Adrenal gland (tissue), 5 donors: ENCODE results near the gene RTN3.

Experiments used
- POLR2A ChIP-seq, 2 donors: fragments of 450-650 bp; IDR thresholded peaks; one replicate each; pipeline ENCODE4 v1.6.1; 2017; ENCODE audit warnings: antibody characterized with exemption in 2 of 2, mild to moderate bottlenecking in 2 of 2, moderate library complexity in 1 of 2
- TF ChIP-seq, protein P1 (sequence below), 6 experiments: fragments of 450-650 bp in 4 of 6; fragments of 200-600 bp in 2 of 6; sonication (generic) in 1 of 6; IDR thresholded peaks; 1 replicate in 5 of 6; 2 replicates in 1 of 6; pipeline versions ENCODE4 v1.5.1 to v1.8.0; 2016 to 2021; ENCODE audit warnings: antibody characterized with exemption in 6 of 6, mild to moderate bottlenecking in 2 of 6, moderate library complexity in 1 of 6
- donor health status: DM: no; HTN: no; CAD: no.

GRCh38 chr11:63767267-63767564 is 85.9 kb downstream of the RTN3 start:
- TF ChIP-seq, protein P1, sequence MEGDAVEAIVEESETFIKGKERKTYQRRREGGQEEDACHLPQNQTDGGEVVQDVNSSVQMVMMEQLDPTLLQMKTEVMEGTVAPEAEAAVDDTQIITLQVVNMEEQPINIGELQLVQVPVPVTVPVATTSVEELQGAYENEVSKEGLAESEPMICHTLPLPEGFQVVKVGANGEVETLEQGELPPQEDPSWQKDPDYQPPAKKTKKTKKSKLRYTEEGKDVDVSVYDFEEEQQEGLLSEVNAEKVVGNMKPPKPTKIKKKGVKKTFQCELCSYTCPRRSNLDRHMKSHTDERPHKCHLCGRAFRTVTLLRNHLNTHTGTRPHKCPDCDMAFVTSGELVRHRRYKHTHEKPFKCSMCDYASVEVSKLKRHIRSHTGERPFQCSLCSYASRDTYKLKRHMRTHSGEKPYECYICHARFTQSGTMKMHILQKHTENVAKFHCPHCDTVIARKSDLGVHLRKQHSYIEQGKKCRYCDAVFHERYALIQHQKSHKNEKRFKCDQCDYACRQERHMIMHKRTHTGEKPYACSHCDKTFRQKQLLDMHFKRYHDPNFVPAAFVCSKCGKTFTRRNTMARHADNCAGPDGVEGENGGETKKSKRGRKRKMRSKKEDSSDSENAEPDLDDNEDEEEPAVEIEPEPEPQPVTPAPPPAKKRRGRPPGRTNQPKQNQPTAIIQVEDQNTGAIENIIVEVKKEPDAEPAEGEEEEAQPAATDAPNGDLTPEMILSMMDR (IDR thresholded peaks at IDR 0.05), result no peak
- no peak for TF ChIP-seq POLR2A (IDR thresholded peaks at IDR 0.05)
